Stimulated activated CD4-positive, alpha-beta T cell treated with anti-CD3 and anti-CD28 coated beads, Interleukin-2, amount 100 ng/mL, for 48 hours (primary cell): ENCODE measurements around the gene SLC4A1.
A peak's percentile ranks its signal among the peaks of the same experiment; 100 is the strongest.
"Not testable (repeated sequence)": the region's sequence is repeated elsewhere in the genome, so short reads cannot be mapped to it uniquely, and the experiment has no call there.

ENCODE experiments used
- DNase-seq, 2 donors: peaks; one replicate each; pipeline ENCODE4 v3.0.0-alpha.2; 2020

The SLC4A1 gene

GRCh38 chr17:44255915-44256314 is 12.0 kb downstream of the SLC4A1 start:
- DNase-seq: no peak

- DNase-seq: no peak
Measured at GRCh38 chr17:44254361-44255095, 13.4 kb downstream of the SLC4A1 start.

- no peak for DNase-seq
Measured at GRCh38 chr17:44253006-44253405, 14.9 kb downstream of the SLC4A1 start.

GRCh38 chr17:44251062-44251461 is 16.9 kb downstream of the SLC4A1 start:
- no peak for DNase-seq

- DNase-seq: no peak
Measured at GRCh38 chr17:44249501-44250246, 18.3 kb downstream of the SLC4A1 start.

- DNase-seq: no peak
Measured at GRCh38 chr17:44247876-44248736, 19.8 kb downstream of the SLC4A1 start.

GRCh38 chr17:44247440-44247841 is 20.5 kb downstream of the SLC4A1 start:
- DNase-seq: no peak

- DNase-seq: no peak
Measured at GRCh38 chr17:44241106-44241624, 26.8 kb downstream of the SLC4A1 start.

GRCh38 chr17:44237886-44238285 is 30.0 kb downstream of the SLC4A1 start:
- DNase-seq: not testable (repeated sequence)

GRCh38 chr17:44236444-44236991 is 31.4 kb downstream of the SLC4A1 start:
- DNase-seq: no peak

GRCh38 chr17:44235583-44235936 is 32.4 kb downstream of the SLC4A1 start:
- DNase-seq: no peak

DNA sequence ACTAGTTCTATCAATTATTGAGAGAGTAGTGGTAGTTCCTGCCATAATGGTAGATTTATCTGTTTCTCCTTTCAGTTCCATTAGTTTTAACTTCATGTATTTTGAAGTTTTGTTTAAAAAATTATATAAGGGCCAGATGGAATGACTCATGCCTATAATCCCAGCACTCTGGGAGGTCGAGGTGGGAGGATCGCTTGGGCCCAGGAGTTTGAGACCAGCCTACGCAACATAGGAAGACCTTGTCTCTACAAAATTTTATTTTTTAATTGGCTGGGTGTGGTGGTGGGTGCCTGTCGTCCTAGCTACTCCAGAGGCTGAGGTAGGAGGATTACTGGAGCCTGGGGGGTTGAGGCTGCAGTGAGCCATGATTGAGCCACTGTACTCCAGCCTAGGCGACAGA is 34.4 kb downstream of the SLC4A1 start:
- DNase-seq: no peak

DNA sequence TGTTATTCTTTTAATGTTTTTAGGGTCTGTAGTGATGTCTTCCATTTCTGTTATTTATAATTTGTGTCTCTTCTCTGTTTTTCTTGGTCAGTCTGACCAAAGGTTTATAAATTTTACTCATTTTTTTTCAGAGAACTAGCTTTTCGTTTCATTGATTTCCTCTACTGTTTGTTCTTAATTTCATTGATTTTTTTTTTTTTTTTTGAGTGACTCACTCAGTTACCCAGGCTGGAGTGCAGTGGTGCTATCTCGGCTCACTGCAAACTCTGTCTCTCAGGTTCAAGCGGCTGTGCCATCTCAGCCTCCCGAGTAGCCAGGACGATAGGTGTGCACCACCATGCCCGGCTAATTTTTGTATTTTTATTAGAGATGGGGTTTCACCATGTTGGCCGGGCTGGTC is 35.9 kb downstream of the SLC4A1 start:
- DNase-seq: no peak

DNA sequence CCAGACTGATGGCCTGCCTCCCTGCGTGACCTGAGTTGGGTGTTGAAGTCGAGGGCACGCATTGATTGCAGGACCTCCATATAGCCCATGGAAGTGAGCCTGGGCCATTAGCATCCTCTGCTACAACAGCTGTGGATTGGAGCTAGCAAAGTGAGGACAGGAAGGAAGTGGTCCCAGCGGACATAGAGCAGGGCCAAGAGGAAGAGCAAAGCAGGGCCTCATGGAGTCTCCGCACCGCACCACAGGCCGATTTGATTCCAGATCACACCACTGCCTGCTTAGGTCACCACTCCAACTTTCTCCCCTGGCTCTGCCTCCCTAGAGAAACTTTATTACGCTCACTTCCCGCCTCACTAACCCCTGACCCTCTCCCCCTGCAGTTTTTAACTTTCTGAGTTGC is 37.8 kb downstream of the SLC4A1 start:
- no peak for DNase-seq

- DNase-seq: no peak
Measured at GRCh38 chr17:44229090-44229489, 38.8 kb downstream of the SLC4A1 start.

- DNase-seq: no peak
Measured at GRCh38 chr17:44223541-44224071, 44.3 kb downstream of the SLC4A1 start.

DNA sequence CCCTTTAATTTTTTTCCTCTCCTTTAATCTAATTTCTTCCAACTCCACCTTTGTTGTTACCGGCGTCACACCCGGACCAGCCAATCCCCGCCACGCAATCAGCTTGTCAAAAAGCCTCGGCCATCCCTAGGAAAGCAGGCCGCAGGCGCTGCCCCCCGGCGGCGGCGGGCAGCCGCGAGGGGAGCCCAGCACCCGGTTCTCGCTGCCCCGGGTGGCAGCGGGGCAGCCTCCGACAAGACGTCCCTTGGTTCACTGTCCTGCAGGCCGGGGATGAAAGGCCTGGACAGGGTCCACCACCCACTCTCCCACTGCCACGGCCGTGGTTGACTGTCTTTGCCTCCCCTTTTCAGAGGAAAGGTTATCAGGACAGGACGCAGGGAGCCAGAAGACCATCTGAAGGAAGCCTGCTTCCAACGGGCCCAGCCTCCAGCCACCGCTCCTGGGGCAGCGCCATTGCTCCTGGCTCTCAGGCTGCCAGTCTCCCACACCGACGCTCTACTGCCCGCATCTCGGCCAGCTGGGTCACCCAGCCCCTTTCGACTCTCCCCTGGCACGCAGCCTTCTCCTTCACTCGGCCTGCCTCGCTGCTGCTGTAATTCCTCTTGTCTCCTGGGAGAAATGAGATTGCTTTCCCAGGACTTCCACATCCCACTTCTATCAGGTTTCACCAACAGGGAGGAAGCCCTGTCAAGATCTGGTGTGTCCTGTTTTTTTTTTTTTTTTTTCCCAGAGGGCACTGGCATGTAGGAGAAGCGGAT is 45.6 kb downstream of the SLC4A1 start:
- DNase-seq: no peak

DNA sequence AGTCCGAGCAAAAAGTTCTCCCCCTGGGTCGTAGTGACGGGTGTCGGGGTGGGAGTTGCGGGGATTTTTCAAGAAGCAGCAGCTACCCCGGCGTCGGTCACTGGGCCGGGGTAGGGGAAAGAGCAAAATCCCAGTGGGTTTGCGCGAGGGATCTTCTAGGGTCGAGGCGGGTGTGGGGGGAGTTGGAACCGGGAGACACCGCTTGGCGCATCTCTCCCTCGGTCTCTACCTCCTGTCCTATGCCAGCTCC is 46.1 kb downstream of the SLC4A1 start:
- DNase-seq: no peak

- peak; percentile 45 to 54 for DNase-seq
Measured at GRCh38 chr17:44221084-44221861, 46.7 kb downstream of the SLC4A1 start.

- DNase-seq: no peak
Measured at GRCh38 chr17:44220213-44221083, 47.5 kb downstream of the SLC4A1 start.
